DND-41 (cell line): ENCODE measurements around the gene SMLR1.
A peak's percentile ranks its signal among the peaks of the same experiment; 100 is the strongest.

Source experiments
- ATAC-seq: fragments of 200-7000 bp; cut with Tn5 transposase; 3 replicates; pipeline ENCODE4 v1.9.1; 2021; ENCODE audit warnings: low read depth; ENCODE audit not compliant: insufficient read depth
- DNase-seq: peaks from one replicate; pipeline ENCODE4 v3.0.0-alpha.2; 2020
- H2AFZ ChIP-seq: 2 replicates; pipeline ENCODE4 v1.6.0; 2012; ENCODE audit warnings: low read depth, low read length
- H3K27ac ChIP-seq: 2 replicates; pipeline ENCODE4 v1.5.1; 2012; ENCODE audit warnings: low read length, inconsistent platforms
- H3K27me3 ChIP-seq: fragments of 200-600 bp; sonication (generic); 2 replicates; pipeline ENCODE4 v1.6.0; 2012; ENCODE audit warnings: low read length, mild to moderate bottlenecking, inconsistent platforms; ENCODE audit not compliant: insufficient read depth, poor library complexity
- H3K36me3 ChIP-seq: 2 replicates; pipeline ENCODE4 v1.5.1; 2012; ENCODE audit warnings: low read length, inconsistent platforms; ENCODE audit not compliant: insufficient read depth
- H3K4me1 ChIP-seq: 2 replicates; pipeline ENCODE4 v1.5.1; 2012; ENCODE audit warnings: mild to moderate bottlenecking, low read length; ENCODE audit not compliant: insufficient read depth
- H3K4me2 ChIP-seq: 2 replicates; pipeline ENCODE4 v1.6.0; 2012; ENCODE audit warnings: mild to moderate bottlenecking, moderate library complexity, low read length, inconsistent platforms; ENCODE audit not compliant: insufficient read depth
- H3K4me3 ChIP-seq, 2 experiments: fragments of 200-600 bp in 1 of 2; shearing (Covaris generic) in 1 of 2; 2 replicates each; pipeline ENCODE4 v1.5.1; 2012 to 2016; ENCODE audit warnings: inconsistent platforms in 2 of 2, low read length in 2 of 2, mild to moderate bottlenecking in 2 of 2, low read depth in 1 of 2, moderate library complexity in 1 of 2
- H3K79me2 ChIP-seq: 2 replicates; pipeline ENCODE4 v1.6.0; 2012; ENCODE audit warnings: low read length, inconsistent platforms; ENCODE audit not compliant: insufficient read depth
- H3K9ac ChIP-seq: 2 replicates; pipeline ENCODE4 v1.6.0; 2012; ENCODE audit warnings: low read depth, mild to moderate bottlenecking, inconsistent platforms, low read length, moderate library complexity
- H3K9me3 ChIP-seq: 2 replicates; pipeline ENCODE4 v1.5.1; 2012; ENCODE audit warnings: low read length, moderate library complexity, mild to moderate bottlenecking, inconsistent platforms; ENCODE audit not compliant: insufficient read depth, severe bottlenecking
- H4K20me1 ChIP-seq: 2 replicates; pipeline ENCODE4 v1.6.0; 2012; ENCODE audit warnings: low read length; ENCODE audit not compliant: insufficient read depth
- EZH2 ChIP-seq: IDR thresholded peaks from 3 replicates; pipeline ENCODE4 v1.6.1; 2012; ENCODE audit warnings: borderline replicate concordance, low read depth, mild to moderate bottlenecking, moderate library complexity, low read length, inconsistent platforms; ENCODE audit not compliant: severe bottlenecking
- TF ChIP-seq, protein P1 (sequence below): IDR thresholded peaks from 2 replicates; pipeline ENCODE4 v1.5.1; 2012; ENCODE audit warnings: borderline replicate concordance, low read length, moderate library complexity, mild to moderate bottlenecking; ENCODE audit not compliant: poor library complexity, severe bottlenecking; ENCODE audit errors: extremely low read depth

SMLR1 gene

DNA sequence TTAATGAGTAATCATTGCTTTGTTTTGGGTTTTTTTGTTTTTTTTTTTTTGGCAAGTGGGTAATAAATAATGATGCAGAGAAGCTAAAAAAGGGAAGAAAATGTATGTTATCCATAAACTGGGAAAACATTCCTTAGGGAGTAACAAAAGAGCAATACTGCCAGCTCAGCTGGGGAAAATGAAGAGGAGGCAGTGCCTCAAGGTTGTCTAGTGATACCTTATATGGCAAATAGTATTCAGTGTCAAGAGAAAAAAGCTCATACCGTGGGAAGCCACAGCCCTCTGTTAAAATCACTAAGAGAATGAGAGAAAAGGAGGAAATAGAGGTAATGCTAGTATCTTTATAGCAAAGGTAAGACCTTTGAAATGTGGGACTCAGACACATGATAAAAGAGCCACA is 47.1 kb upstream of the SMLR1 start:
- Histone ChIP-seq H3K4me2 (no peak overlapping the region), H2AFZ (no peak overlapping the region), H3K9me3 (no peaks in the 10 kb centered on the region), H4K20me1 (no peaks in the 10 kb centered on the region), H3K4me1 (peaks cover 36% of the 10 kb centered on the region), H3K9ac (no peak overlapping the region), H3K27ac (no peak overlapping the region), H3K27me3 (no peaks in the 10 kb centered on the region), H3K79me2 (no peaks in the 10 kb centered on the region), H3K36me3 (no peaks in the 10 kb centered on the region), H3K4me3 (no peak overlapping the region)
- no peak for DNase-seq
- no peak for ATAC-seq
- TF ChIP-seq, protein P1, sequence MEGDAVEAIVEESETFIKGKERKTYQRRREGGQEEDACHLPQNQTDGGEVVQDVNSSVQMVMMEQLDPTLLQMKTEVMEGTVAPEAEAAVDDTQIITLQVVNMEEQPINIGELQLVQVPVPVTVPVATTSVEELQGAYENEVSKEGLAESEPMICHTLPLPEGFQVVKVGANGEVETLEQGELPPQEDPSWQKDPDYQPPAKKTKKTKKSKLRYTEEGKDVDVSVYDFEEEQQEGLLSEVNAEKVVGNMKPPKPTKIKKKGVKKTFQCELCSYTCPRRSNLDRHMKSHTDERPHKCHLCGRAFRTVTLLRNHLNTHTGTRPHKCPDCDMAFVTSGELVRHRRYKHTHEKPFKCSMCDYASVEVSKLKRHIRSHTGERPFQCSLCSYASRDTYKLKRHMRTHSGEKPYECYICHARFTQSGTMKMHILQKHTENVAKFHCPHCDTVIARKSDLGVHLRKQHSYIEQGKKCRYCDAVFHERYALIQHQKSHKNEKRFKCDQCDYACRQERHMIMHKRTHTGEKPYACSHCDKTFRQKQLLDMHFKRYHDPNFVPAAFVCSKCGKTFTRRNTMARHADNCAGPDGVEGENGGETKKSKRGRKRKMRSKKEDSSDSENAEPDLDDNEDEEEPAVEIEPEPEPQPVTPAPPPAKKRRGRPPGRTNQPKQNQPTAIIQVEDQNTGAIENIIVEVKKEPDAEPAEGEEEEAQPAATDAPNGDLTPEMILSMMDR, result no peak
- TF ChIP-seq EZH2, result no peak

DNA sequence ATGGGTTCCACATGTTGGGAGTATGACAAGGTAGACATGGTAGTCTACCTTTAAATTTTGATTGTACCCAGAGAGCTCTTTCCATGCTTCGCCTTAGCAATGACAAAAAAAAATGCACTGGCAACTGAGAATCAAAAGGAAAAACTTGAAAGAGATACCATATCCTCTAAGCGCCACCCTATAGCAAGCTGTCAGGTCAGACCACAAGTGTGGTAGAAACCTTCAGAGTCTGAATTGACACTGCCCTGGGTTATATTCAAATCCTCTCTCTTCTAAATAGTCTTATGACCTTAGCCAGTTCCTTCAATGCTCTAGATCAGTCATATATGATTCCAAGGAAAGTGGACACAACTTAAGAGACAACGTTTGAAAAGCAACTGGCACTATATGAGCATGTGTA is 45.6 kb upstream of the SMLR1 start:
- Histone ChIP-seq H3K4me2 (no peak overlapping the region), H3K9ac (no peak overlapping the region), H3K36me3 (no peaks in the 10 kb centered on the region), H3K4me3 (no peak overlapping the region), H3K27ac (0 out of 2 replicates have a peak overlapping the region, but pooled peaks have one; percentile 36), H3K9me3 (no peaks in the 10 kb centered on the region), H4K20me1 (no peaks in the 10 kb centered on the region), H3K79me2 (no peaks in the 10 kb centered on the region), H3K4me1 (peaks cover 31% of the 10 kb centered on the region), H2AFZ (0 out of 2 replicates have a peak overlapping the region, but pooled peaks have one; percentile 36), H3K27me3 (no peaks in the 10 kb centered on the region)
- ATAC-seq (peak; percentile 88), DNase-seq (peak; percentile 42)
- TF ChIP-seq, protein P1, result no peak
- no peak for TF ChIP-seq EZH2

DNA sequence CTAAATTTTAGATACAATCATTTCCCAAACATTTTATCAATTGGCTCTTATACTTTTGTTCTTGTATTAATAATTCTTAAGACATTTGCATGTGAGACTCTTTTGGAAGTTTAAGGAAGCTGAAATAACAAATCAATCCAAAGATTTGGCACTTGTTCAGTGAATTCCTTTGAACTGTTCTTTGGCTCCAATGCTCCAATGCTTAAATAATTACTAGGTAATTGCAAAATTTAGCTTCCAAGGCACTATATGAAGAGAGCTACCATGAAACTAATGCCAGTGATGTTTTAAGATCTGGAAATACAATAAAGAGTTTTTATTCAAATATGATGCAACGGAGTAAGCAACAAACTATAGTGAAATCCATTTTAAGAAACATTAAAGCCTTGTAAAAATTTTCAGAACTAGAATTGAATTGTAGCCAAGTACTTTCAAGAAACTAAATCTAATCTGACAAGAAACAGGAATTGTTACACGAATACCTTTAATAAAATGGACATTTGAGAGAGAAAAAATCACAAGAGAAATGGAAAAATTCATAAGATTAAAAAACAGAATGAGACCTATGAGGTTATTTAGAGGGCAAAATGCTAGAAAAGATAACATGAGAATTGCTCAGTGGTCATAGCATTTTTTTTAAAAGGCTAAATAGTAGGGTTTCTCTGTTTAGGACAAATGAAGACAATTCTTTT is 43.6 kb upstream of the SMLR1 start:
- Histone ChIP-seq H3K4me1 (peaks cover 21% of the 10 kb centered on the region), H3K27me3 (no peaks in the 10 kb centered on the region), H3K4me2 (no peak overlapping the region), H3K9ac (no peak overlapping the region), H4K20me1 (no peaks in the 10 kb centered on the region), H3K9me3 (no peaks in the 10 kb centered on the region), H2AFZ (no peak overlapping the region), H3K27ac (no peak overlapping the region), H3K4me3 (no peak overlapping the region), H3K36me3 (no peaks in the 10 kb centered on the region), H3K79me2 (no peaks in the 10 kb centered on the region)
- ATAC-seq (no peak), DNase-seq (no peak)
- no peak for TF ChIP-seq EZH2
- TF ChIP-seq, protein P1, result no peak
